Sigmoid colon (tissue), 4 donors: Measurements from ENCODE around the gene CFAP45.

Experiments
- CTCF ChIP-seq, 4 experiments: fragments of 450-650 bp in 3 of 4; fragments of 200-600 bp in 1 of 4; IDR thresholded peaks; one replicate each; pipeline ENCODE4 v1.5.1; 2016 to 2019; ENCODE audit warnings: antibody characterized with exemption in 4 of 4, mild to moderate bottlenecking in 3 of 4, moderate library complexity in 2 of 4
- EP300 ChIP-seq, 4 donors: sonication (generic); formaldehyde crosslinking; IDR thresholded peaks; one replicate each; pipeline ENCODE4 v1.6.1; 2017; ENCODE audit warnings: antibody characterized with exemption in 4 of 4
- POLR2A ChIP-seq, 2 donors: fragments of 450-650 bp; IDR thresholded peaks; one replicate each; pipeline ENCODE4 v1.6.1; 2016; ENCODE audit warnings: antibody characterized with exemption in 2 of 2, mild to moderate bottlenecking in 2 of 2, moderate library complexity in 2 of 2
- POLR2AphosphoS5 ChIP-seq, 4 donors: sonication (generic); formaldehyde crosslinking; IDR thresholded peaks; one replicate each; pipeline ENCODE4 v1.6.1; 2017; ENCODE audit warnings: antibody characterized with exemption in 4 of 4

GRCh38 chr1:159828581-159829272 is 71.2 kb downstream of the CFAP45 start:
- TF ChIP-seq CTCF (IDR thresholded peaks at IDR 0.05) (no peak), POLR2A (IDR thresholded peaks at IDR 0.05) (no peak), EP300 (IDR thresholded peaks at IDR 0.05) (no peak), POLR2AphosphoS5 (IDR thresholded peaks at IDR 0.05) (no peak)
